Stimulated activated CD8-positive, alpha-beta memory T cell treated with anti-CD3 and anti-CD28 coated beads, Interleukin-12 subunit alpha, Interleukin-12 subunit beta, amount 100 ng/mL, for 24 hours (primary cell): ENCODE measurements around the gene TAF4.
"Not testable (repeated sequence)": the region's sequence is repeated elsewhere in the genome, so short reads cannot be mapped to it uniquely, and the experiment has no call there.

Experiments used
- DNase-seq: peaks from one replicate; pipeline ENCODE4 v3.0.0-alpha.2; 2020; ENCODE audit errors: extremely low read depth

TAF4 gene

DNA sequence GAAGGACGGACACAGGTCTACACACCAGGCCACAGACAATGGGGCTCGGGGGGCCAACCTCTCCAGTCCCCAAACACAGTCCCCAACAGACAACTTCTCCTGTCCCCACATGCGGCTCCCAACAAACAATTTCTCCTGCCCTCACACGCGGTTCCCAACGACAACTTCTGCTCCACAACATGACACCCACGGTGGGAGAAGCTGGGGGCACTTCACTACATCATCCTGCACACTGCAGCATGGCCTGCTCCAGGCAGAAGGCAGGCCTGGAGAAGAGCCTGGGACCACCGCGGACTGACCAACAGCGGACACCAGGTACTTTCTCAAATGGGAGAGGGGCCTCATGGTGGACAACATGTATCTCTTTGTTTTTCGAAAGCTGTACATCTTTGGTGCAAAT, 6.7 kb downstream of the TAF4 start:
- no peak for DNase-seq

DNA sequence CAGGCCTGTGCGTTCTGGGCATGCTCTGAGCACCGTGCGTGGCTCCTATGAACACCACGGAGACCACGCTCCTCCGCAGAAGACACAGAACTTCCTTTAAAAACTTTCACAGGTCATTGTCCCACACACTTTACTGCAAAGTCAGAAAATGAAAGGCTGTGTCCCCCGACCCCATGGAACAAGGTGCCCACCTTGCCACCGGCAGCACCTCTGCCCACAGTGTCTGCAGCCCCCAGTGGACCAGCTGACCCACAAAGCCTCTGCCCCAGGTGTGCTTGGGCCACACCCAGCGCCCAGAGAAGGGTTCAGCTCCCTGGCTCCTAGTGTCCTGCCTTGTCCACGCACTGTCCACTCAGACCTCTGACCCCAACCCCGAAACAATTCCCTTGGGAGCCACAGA, 8.7 kb downstream of the TAF4 start:
- no peak for DNase-seq

DNA sequence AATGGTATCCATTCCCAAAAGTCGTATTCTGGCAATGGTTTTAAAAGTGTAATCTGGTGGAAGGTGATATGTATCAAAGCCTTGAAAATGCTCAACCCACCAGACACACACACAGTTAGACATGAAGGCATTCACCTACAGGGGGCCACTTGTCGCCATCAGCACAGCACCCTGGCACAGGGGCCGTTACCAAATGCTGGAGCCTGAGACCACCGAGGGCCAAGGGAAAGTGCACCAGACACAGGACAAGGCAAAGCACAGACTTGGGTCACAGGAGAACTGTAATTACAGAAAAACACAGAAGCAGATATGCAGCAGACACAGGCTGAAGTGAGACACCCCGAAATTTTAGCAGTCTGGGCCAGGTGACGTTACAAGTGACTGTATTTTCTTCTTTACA, 9.3 kb downstream of the TAF4 start:
- DNase-seq = no peak

DNA sequence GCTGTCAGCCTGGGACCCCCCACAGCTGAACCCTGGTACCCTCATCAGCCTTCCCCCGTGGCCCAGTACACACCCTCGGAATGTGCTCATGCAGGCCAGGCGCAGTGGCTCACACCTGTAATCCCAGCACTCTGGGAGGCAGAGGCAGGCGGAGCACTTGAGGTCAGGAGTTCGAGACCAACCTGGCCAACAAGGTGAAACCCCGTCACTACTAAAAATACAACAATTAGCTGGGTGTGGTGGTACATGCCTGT, 9.9 kb downstream of the TAF4 start:
- DNase-seq = not testable (repeated sequence)

DNA sequence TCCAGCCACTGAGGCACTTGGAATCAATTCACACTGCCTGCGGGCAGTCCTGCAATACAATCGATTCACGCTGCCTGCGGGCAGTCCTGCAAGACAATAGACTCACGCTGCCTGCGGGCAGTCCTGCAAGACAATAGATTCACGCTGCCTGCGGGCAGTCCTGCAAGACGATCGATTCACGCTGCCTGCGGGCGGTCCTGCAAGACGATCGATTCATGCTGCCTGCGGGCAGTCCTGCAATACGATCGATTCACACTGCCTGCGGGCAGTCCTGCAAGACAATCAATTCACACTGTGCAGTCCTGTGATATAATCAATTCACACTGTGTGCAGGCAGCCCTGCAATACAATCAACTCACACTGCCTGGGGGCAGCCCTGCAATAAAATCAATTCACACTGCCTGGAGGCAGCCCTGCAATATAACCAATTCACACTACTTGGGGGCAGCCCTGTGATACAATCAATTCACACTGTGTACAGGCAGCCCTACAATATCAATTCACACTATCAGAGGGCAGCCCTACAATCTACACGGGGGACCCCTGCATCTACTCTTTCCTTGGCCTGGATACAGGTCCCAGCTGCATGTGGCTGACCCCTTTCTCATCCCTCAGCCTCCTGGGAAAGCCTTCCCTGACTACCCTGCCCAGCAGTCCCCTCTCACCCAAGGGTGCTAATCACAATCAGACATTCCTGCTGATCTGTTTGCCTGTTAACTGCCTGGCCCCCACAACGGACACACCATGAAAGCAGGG, 10.4 kb downstream of the TAF4 start:
- no peak for DNase-seq

DNA sequence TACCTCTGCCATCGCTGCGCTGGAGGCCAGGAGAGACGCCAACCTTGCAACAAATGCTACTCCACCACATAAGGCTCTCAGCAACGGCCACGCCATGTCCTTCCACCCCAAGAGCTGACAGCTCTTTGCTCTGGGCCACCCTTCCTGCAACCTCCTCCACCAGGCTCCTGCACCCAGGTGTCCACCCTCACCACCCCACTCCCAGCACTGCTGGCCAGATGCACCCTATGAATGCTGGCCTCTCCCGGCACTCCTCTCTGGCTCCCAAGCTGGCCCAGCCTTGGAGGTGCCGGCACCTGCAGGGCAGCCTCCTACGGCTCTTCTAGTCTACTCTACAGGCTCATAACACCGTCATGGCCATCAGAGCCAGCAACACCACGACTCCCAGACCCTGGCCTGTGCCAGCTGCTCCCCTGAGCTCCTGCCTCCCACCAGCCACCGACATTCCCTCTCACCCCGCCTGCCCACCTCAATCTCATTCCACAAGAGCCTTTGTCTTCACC, 11.2 kb downstream of the TAF4 start:
- no peak for DNase-seq

DNA sequence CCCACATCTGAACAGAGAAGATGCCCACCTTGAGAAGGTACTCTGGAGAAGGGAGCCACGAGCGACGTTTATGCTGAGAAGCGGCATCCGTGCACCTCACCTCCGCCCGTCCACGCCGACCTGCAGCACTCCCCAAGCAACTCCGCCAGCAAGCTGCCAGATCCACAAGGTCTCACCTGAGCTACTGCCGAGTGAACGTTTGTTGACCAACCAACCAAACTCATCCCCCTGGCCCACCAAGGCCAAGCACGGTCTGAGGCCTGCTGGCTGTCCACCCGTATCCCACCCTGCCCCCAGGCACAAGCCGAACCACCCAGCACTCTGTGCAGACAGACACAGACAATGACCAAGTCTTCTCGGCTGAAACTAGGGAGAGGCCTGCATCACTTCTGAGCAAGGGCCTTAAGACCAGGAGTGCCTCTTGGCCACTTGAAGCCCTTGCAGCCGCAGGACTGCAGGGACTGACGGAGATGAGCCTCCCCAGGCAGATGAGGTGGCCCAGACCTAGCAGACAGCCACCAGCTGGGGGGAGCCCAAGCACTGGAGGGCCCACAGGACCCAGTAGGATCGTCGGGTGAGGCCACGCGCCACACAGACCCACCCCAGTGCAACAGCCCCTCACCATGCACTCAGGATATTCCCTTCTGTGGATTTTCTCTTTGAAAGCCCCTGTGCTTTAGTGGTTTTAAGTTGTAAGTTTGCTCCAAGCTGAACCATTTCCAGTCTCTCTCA, 12.1 kb downstream of the TAF4 start:
- DNase-seq = no peak

DNA sequence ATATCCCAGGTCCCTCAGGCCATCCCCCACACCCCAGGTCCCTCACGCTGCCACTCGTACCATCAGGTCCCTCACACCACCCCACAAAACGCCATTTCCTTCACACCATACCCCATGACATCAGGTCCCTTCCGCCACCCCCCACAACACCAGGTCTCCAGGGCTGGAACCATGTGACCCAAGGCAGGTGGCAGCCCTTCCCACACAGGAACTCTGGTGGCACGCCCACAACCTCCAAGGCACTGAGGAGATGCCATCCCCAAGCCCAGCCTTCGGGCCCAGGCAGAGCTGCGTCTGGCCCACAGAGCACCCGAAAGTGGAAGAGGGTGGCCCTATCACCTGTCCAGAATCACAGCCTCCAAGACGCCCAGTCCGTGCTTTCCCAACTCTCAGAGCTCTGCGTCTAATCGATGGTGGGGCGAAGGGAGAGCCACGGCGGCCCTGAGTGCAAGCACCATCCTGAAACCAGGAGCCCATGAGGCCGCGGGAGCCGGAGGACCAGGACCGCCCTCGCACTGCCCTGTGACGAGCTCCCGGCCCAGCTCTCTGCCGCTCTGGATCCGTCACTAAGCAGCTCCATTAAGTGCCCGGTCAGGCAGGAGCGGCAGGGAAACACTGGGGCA, 12.7 kb downstream of the TAF4 start:
- DNase-seq = no peak

DNA sequence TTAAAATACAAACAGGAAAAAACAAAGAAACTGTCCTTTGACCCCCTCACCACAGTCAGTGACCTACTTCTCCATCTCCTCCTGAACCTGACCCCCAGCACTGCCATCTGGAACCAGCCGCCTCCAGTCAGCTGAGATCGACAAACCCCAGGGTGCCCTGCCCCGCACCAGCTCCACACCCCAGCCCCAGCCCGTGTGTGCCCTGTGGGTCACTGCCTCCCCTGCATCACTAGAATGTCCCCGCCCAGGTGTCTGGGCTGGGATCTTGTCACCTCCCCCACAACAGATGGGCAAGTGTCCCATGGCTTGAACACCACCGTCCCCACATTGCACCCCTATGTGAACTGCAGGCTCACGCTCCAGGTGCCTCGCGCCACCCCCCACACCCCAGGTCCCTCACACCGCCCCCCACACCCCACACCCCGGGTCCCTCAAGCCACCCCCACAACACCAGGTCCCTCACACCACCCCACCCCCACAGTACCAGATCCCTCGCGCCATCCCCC, 13.3 kb downstream of the TAF4 start:
- no peak for DNase-seq

DNA sequence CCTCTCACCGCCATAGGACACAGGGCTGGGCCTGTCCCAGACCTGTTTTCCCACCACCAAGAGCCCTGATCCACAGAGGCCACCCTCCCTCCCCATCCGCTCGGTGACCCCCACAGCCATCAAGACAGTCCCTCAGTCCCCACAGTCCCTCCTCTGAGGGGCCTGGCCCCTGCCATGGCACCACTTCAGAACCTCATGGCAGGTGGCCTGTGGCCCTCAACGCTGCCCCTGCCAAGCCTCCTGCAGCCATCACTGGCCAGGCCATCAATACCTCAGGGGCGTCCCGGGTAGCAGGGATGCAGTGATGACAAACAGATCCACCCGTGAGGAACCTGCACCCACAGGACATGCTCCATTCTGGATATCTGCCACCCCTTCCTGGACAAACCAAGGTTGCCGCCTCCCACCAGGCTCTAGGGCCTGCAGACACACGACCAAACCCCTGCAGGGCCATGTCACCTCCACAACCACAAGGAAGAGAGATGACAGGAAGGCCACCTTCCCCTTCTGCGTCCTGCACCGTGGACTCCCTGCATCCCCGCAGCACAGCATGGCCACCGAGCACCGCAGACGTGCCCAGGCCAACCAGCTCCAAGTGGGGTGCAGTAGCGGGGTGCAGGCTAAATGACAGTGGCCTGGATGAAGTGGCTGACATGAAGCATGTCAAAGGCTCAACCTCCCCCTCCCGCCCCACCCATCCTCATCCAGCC, 14.0 kb downstream of the TAF4 start:
- DNase-seq = no peak

DNA sequence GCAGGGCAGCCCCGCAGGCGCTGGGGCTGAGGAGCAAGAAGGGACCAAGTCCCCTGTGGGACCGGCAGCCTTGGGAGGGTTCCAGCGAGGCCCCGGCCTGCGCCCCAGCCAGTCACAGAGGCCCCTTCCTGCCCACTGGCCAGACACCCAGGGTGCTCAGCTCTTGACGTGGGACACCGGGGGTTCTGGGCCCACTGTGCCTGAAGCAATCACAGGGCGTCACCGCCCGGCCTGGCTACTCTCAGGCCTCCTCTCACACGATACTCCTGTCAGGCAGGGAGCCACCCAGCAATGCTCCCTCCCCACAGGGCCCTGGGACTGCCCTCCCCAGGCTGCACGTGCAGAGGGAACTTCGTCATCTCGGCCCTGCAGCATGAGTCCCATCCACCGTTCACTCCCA, 14.5 kb downstream of the TAF4 start:
- DNase-seq = no peak

DNA sequence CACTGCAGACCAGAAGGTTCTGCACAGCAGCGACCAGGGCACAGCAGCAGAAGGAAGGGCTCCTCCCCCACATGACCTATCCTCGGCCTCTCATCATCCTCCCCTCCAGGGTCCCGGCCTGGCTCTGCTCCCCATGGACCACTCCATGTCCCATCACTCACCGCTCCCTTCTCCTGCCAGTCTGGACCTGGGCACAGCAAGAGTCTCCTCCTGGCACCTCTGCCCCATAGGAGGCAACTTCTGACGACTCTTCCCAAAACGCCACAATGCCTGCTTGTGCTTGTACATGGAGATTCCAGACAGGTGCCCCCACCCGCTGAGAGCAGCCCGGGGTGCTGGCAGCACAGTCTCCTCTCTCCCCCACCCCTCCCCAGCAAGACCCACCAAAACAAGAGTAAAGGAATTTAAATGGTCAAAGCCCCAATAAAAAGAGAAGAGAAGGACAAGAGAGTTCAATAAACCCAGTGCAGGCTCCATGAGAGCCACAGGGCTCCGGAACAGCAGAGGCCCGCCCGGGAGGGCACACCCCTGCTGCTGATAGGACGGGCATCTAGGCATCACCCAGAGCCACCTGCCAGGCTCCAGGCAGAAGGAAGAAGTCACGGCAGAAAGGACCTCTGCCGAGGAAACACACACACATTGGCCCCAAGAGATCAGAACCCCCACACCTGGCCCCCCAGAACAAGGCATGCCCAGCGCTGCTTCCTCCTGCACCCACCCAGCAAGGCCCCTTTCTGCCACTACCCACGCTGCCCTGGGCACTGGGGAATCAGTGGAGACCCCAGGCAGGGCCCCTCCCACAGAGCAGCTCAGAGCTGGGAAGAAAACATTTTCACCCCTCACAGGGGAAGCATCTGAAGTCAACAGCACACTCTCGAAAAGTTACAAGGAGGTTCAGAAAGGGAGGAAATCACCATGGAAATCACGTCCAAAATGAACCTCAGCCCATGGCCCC, 15.2 kb downstream of the TAF4 start:
- no peak for DNase-seq

DNA sequence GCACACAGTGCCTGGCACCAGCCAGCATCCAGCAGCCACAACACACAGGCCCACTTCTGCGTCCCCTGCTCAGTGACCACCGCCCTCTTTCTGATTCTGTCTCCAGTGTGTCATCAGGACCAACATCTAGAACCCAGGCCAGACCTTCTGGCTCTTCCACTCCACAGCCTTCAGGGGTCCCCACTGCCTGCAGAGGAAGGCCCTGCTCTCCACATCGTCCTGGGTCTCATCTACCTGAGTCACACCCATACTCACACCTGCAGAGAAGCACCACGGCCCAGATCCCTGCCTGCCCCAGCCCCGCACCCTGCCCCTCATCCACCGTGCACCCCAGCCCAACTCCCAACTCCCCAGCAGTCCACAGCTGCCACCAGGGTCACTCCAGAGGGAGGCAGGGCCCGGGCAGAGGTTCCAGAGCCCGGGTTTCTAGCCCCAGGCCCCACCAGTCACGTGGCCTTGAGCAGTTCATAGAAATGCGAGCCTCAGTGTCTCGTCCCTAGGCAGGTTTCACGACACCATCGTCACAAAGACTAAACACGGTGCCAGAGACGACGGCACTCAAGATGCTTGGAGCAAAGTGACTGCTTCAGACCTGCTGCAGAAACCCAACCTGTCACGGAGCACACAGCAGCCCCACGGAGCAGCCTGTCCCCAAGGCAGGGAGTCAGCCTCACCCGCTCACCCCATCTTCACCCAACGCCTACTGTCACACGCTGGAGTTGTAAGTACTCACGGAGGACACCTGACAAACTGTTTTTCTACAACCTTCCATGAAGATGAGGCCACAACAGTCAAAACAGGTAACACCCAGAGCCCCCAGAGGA, 16.1 kb downstream of the TAF4 start:
- no peak for DNase-seq

DNA sequence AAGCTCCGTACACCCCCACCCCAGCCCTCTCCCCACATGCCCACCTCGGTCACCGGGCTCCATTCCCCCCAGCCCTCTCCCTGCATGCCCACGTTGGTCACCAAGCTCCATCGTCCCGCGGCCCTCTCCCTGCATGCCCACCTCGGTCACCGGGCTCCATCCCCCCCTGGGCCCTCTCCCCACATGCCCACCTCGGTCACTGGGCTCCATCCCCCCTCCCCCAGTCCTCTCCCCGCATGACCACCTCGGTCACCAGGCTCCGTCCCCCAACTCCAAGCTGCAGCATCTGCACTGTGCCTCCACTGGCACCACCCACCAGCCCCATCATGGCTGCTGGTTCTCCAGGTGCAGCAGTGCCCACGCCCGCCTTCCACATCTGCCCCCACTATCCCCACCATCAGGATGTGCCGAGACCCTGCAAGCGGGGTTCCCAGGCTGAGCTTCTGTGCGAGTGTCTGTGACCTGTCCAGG, 16.8 kb downstream of the TAF4 start:
- no peak for DNase-seq

DNA sequence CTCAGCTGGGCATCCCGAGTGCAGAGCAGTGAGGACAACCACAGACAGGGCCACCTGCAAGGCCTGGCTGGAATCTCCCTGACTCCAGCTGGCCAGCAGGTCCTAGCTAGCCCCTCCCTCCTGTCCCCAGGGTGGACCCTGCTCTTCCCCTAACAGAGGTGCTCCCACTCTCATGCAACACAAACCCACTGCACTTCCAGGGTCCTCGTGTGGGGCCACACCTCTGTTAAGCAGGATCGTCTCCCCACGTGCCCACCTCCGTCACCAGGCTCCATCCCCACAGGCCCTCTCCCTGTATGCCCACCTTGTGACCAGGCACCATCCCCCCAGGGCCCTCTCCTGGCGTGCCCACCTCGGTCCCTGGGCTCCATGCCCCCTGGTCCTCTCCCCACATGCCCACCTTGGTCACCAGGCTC, 17.3 kb downstream of the TAF4 start:
- no peak for DNase-seq

DNA sequence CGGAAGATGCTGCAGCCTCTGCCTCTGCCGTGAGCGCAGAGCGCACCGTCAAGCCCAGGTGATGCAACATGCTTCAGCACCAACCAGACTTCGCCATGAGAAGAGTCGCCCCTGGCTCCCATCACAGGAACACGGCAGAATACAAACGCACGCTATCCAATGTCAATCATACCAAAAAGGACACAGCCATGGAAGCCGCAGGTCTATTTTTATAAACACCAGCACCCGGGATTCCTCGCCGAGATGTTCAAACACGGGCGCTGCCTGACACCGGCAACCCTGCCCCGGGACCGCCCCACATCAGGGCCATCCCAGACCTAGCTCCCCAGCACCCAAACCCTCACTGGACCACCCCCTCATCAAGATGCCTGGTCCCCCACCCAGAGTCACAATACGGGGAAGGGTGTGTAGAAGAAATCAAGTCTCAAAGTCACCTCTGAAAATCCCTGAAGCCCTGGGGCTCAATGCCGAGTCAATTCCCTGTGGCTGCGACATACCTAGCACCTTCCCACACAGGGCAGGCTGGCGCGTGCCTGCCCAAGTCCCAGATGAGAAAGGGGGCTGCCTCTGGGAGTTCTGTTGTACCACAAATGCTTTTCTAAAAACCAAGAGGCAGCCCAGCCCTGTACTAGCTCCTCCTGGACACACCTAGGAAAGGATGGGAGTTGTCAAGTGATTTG, 17.9 kb downstream of the TAF4 start:
- no peak for DNase-seq

DNA sequence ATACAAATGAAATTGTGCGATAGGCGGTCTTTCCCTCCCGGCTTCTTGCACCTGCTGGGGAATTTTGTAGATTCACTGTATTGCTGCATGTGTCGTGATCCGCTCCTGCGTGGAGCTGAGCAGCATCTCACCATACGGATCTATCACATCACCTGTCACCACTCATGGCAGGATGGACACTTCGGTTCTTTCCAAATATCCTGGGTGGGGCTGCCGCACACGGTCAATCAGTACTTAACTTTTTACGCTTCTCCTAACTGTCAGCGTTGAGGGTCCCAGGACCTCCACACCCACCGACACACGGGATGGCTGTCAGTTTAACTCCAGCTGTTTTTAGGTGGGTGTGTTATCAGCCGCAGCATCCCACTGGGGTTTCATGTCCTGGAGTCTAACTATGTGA, 19.2 kb downstream of the TAF4 start:
- DNase-seq = no peak

DNA sequence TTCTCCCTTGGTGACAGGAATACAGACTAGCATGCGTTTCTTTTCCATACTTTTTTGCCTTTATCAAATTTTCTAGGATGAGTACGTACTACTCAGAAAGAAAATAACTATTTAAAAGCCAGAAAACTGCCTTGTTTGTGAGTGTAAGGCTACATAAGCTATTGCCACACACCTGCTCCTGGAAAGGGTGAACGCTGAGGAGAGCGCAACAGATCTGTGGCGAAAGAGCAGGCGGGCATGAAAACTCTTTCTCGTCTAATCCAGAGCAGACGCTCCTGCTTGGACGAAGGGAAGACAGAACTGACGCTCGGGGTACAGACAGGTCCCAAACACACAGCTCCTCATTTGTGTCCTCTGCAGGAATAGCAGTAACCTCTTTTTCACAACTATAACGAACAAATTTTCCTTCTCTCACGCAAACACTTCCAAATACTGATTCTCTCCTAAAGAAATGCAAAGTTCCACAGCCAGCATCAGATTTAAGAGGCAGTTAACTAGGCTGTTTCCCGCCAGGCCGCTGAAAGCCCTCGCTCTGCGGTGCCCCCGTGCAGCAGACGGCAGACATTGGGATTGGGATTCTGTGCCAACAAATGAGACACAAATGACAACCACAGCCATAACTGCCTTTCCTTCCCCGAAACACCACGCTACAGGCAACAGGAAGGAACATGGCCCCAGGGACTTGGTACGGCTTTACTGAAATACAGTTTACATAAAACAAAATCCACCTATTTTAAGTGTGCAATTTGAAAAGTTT, 20.0 kb downstream of the TAF4 start:
- DNase-seq = no peak

DNA sequence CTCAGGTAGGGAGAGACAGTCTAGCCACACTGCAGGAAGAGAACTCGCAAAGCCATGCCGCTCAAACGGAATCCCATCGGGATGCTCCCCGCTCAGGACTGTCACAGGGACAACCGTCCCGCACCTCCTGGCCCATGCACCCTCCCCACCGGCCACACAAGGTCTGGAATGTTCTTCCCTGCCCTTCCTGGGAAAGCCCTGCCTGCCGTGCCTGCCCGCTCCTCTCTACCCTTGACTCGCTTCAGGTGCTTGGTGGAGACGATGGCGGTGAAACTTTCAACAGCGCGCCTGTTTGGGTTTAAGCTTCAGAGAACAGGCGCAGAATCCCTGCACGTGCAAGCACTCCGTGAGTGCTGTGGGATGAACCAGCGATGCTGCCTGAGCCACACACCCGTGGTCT, 20.6 kb downstream of the TAF4 start:
- DNase-seq = no peak
